Keratinocyte (primary cell): ENCODE results near the gene TOX3.

Experiments
- EZH2 ChIP-seq: IDR thresholded peaks from one replicate; pipeline ENCODE4 v1.6.1; 2012; ENCODE audit warnings: inconsistent platforms, mild to moderate bottlenecking, low read length, moderate library complexity
- TF ChIP-seq, protein P1 (sequence below), 3 experiments: IDR thresholded peaks in 1 of 3; conservative IDR thresholded peaks in 1 of 3; optimal IDR thresholded peaks in 1 of 3; 2 replicates in 2 of 3; 3 replicates in 1 of 3; pipeline versions ENCODE3 to v1.5.1; 2011; ENCODE audit warnings: low read length in 3 of 3, mild to moderate bottlenecking in 3 of 3, moderate library complexity in 2 of 3, control low read depth in 1 of 3, inconsistent platforms in 1 of 3; ENCODE audit not compliant: insufficient read depth in 2 of 3; ENCODE audit errors: extremely low read depth in 1 of 3

GRCh38 chr16:52544703-52545102, 2.2 kb downstream of the TOX3 start:
- TF ChIP-seq EZH2, result no peak
- TF ChIP-seq, protein P1, sequence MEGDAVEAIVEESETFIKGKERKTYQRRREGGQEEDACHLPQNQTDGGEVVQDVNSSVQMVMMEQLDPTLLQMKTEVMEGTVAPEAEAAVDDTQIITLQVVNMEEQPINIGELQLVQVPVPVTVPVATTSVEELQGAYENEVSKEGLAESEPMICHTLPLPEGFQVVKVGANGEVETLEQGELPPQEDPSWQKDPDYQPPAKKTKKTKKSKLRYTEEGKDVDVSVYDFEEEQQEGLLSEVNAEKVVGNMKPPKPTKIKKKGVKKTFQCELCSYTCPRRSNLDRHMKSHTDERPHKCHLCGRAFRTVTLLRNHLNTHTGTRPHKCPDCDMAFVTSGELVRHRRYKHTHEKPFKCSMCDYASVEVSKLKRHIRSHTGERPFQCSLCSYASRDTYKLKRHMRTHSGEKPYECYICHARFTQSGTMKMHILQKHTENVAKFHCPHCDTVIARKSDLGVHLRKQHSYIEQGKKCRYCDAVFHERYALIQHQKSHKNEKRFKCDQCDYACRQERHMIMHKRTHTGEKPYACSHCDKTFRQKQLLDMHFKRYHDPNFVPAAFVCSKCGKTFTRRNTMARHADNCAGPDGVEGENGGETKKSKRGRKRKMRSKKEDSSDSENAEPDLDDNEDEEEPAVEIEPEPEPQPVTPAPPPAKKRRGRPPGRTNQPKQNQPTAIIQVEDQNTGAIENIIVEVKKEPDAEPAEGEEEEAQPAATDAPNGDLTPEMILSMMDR (optimal IDR thresholded peaks at IDR 0.05 in 1 of 3, IDR thresholded peaks at IDR 0.05 in 1 of 3, conservative IDR thresholded peaks at IDR 0.05 in 1 of 3; ENCODE audit: extremely low read depth in 1 of 3, insufficient read depth in 2 of 3, low read length in 3 of 3), result no peak
